GM10847 (cell line): ENCODE results near the gene REXO1.
A peak's percentile ranks its signal among the peaks of the same experiment; 100 is the strongest.

ENCODE experiments used
- POLR2A ChIP-seq: IDR thresholded peaks from 2 replicates; pipeline ENCODE4 v1.6.1; 2011; ENCODE audit not compliant: insufficient read length; ENCODE audit errors: extremely low read depth

The REXO1 gene

GRCh38 chr19:1862424-1863327 is 14.4 kb upstream of the REXO1 start:
- TF ChIP-seq POLR2A = no peak

GRCh38 chr19:1862068-1862423 is 13.8 kb upstream of the REXO1 start:
- no peak for TF ChIP-seq POLR2A

DNA sequence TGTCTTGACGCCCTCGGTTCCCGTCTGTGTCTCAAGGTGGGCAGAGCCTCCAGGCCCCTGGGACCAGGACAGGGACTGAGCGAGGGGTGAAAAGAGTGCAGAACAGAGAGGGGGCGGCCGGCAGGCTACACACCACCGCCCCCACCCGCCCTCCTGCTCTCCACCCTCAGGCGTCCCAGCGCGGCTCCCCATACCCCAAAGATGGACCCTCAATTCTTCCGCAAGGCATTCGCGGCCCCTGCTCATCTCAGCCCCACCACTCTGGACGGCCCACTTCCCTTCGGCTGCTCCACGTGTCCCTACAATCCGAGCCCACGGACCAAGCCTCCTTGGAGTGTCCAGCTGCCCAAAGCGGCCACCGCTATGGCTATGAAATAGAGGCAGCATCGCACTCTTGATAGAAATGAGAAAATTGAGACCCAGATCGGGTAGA is 13.3 kb upstream of the REXO1 start:
- TF ChIP-seq POLR2A = no peak

- no peak for TF ChIP-seq POLR2A
These were observed 12.7 kb upstream of the REXO1 start for GRCh38 chr19:1860821-1861598.

GRCh38 chr19:1860042-1860775 is 11.9 kb upstream of the REXO1 start:
- no peak for TF ChIP-seq POLR2A

DNA sequence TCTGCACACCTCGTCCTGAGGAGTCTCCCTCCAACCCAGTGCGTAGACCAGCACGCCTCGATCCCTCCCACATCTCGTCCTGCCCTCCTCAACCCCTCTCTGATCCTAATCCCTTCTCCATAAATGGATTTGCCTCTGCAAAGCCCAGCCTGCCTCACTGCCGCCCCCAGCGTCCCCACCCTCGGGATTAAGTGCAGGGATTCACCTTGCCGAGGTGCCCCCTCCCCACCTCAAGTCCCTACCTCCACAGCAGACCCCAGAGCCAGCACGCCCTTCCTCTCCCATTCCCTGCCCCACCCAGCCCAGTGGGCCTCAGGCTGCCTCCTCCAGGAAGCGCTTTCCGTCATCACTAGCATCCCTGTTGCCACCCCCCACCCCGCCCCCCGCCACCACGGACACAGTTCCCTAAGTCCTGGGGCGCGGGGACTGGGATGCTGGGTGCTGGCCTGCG is 11.1 kb upstream of the REXO1 start:
- no peak for TF ChIP-seq POLR2A

DNA sequence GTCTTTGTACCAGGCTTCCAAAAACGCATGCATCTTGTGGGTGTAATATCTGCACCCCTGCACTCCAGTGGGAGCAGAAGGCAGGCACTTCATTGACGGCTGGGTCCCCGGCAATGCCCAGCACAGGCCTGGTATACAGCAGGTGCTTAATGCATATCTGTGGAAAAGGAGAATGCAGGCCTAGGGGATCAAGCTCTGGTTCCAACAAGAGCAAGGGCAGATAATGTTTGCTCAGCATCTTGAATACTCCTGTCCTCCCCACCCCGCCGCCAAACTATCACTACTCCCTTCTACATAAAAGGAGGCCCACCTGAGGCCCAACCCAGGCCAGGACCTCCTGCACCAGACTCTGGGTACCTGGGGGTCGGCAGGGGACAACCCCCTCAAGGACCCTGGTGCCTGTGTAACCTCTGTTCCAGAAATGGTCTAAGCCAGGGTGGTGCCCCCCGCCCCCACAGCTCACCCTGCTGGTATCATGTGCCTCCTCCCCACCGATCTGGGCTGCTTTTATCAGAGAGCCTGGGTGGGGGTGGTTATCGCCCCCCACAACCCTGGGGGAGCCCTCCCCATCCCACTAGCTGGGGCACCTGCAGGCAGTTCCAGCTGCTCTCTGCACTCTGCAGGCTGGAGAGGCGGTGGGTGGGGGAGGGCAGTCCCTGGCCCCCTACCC is 10.3 kb upstream of the REXO1 start:
- no peak for TF ChIP-seq POLR2A

DNA sequence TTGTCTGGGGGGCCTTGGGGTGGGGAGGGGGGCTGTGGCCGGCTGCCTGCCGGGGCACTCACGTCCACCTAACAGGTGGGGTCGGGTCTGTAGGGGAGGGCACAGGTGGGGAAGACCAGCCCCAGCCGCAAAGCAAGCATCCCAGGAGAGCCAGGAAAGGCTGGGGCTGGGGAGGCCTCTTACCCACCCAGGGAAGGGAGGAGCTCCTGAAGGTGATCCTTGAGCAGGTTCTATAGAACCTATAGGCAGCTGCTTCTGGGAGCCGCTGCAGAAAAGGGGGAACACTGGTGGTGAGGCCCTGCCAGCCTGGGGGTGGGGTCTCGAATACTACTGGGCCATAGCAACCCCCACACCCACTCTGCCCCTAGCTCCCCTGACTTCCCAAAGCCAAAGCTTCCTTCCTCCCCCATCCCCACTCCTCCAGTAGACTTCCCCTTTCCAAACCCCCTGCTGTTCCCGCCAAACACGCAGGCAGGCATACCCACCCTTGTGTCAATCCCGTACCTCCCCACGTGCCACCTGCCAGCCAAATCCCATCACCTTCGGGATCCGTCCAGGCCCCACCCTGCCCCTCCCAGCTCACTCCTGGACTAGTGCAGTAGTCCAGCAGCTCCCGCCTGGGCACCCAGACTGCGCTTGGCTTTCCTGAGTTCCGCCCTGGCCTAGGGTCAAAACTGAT is 9.5 kb upstream of the REXO1 start:
- TF ChIP-seq POLR2A = no peak

DNA sequence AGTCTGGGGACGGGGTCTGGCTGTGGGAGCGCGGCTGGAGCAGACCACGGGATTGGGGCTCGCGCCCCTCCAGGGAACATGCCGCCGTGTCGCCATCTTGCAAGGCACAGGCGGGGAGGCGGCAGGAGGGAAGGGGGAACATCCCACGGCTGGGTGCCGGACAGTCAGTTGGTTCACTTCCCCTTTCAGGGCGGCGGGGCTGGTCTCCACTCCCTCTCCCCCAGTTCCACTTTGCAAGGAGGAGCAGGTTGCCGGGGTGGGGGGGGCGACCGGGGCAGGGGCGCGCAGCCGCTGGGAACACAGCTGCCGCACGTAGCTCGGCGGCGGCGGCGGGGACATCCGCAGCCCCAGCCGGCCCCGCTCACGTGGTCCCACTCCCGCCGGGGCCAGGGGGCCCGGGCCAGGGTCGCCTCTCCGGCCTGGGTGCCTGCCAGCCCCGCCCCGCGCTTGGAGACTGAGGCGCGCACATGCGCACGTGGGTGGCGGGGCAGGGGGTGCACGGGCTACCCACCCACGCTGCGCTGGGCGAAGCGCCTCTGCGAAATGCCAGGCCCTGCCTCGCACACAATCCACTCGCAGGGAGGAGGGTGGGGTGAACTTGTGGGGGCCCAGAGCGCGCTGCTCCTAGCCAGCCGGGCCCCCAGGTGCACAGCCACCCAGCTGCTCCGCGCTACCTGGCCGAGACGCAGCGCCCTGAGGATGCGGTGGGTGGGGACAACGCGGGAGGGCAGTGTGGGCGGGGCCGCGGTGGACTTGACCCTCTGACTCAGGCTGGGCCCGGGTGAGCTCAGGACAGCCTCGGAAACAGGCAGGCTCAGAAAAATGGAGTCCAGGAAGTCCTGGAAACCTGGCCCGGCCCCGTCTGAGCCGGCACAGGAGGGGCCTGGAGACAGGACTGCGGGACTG is 8.7 kb upstream of the REXO1 start:
- TF ChIP-seq POLR2A = peak; percentile 38

DNA sequence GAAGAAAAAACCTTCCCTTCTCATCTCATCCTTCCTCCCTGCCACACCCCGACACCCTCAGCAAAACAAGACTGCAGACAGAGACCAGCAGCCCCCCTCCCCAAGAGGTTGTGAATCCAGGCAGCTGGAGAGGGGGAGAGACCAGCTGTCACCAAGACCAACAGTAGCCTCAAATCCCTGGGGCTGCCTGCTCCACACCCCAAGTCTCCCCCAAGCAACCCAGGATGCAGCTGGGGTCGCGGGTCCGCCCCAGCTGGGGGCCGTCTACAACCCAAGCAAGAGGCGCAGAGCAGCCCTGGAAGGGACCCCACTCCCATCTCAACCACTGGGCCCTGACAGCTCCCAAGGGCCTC is 8.0 kb upstream of the REXO1 start:
- TF ChIP-seq POLR2A = no peak

- no peak for TF ChIP-seq POLR2A
These were observed 7.6 kb upstream of the REXO1 start for GRCh38 chr19:1855828-1856255.

- peak; percentile 84 for TF ChIP-seq POLR2A
These were observed 7.0 kb upstream of the REXO1 start for GRCh38 chr19:1855040-1855827.
